SKM-1 (cell line): ENCODE data around the gene TPBGL.

Source experiments
- DNase-seq: peaks from one replicate; lab custom pipeline; 2025; ENCODE audit not compliant: unreplicated experiment; lab: John Stamatoyannopoulos, UW

The TPBGL gene

DNA sequence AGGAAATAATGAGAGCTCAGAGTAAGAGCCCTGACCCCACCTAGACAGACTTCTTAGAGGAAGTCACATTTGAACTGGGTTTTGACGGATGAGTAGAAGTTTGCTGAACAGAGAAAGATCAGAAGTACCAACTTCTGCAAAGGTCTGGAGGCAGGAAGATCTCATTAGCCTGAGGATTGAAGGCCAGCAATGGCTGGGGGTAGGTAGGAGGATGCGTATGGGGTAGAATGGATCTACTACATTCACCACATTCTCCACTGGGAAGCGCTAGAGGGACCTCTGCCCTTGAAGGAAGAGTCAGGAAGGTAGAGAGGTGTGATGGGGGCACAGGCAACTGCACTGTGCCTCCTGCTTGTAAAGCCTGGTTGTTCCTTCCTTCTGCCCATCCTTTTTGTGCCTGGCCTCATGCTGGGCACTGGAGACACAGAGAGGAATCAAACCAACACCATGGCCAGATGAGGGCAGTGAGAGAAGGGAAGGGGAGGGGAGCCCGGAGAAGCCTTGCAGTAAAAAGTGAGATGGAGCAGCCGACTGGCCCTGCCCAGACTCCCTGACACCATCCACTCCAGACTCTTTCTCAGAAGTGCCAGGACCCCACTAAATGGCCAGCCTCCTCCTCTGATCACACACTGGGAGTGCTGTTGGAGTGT, 4.9 kb downstream of the TPBGL start:
- no peak for DNase-seq

DNA sequence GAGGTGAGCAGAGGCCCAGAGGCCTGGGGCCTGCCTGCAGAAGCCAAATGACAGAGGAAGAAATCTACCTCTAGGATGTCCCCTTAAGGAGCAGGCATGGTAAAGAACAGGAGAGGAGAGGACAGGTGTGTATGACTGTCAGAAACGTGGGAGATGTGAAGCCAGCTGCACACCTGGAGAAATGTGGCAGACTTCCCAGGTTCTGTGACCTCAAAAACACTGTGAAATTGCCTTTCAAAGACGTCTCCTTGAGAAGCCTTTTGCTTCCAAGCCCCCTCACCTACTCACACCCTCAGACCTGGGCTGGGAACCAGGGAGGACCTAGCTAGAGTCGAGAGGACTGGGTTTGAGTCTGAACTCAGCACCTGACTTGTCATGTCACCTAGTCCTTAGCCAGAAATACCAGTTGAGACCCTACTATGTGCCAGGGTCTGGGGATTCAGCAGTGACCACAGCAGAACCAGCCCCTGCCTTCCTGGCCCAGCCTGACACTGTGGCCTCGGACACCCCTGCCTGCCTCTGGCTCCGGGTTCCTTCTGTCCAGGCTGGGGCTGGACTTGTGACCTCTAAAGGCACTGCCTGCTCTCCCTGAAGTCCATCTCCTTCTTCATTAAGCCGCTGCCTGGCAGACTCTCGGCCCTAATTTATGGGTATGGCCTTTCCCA, 5.6 kb downstream of the TPBGL start:
- no peak for DNase-seq

DNA sequence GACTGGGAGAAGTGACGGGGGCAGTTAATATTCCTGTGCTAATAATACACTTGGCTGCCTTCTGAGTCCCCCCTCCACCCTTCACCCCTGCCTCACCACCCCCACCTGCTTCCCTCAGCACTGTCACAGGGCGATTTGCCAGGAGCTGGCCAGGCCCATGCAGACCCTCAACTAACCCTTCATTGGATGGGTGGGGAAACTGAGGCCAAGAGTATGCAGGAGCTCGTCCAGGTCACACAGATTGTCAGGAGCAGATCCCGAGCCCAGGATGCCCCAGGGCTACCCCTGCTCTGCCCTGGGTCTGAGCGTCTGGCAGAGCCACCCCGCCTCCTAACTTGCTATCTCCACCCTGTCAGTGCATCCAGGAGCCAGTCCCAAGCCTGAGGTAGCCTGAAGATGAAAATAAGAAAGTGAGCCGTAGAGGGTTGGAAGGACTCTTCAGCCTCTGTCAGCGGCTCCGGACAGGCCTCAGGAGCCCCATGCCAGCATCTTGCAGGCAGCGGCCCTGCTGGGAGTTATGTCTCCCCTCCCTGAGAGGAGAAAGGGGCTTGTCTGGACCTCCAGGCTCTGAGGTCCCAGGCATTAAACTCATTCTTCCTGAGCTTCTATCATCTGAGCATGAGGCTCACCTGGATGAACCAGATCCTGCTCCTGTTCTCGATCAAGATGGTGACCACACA, 6.2 kb downstream of the TPBGL start:
- no peak for DNase-seq

DNA sequence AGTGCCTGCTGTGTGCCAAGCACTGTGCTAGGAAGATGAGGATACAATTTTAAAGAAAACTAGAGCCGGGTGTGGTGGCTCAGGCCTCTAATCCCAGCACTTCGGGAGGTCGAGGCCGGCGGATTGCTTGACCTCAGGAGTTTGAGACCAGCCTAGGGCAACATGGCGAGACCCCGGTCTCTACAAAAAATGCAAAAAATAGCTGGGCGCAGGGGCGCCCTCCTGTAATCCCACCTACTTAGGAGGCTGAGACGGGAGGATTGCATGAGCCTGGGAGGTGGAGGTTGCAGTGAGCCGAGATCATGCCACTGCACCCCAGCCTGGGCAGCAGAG, 8.3 kb downstream of the TPBGL start:
- no peak for DNase-seq

DNA sequence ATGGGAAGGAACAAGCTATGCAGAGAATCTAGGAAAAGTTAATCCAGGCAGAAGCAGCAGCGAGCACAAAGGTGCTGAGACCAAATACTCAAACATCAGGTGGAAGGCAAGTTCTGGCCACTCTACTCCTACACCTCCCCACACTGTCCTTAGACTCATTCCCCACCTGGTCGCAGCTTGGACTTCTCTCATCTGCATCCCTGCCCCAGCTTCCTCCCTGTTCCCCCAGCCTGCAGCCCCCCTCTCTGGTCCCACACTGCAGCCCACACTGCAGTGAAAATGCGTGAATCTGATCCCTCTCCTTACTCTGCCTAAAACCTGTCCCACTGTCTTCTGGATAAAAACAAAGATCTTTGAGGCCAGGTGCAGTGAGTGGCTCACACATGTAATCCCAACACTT, 9.1 kb downstream of the TPBGL start:
- no peak for DNase-seq

DNA sequence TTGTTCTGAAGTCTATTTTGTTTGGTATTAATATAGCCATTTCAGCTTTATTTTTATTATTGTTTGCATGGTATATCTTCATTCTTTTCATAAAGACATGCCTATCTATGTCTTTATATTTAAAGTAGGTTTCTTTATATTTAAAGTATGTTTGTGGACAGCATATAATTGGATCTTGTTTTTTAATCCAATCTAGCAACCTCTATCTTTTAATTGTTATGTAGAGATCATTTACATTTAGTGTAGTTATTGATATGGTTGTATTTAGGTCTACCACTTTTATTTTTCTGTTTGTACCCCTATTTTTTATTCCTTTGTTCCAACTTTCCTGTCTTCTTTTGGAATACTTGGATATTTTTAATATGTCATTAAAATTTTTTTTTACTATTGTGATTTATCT, 13.8 kb downstream of the TPBGL start:
- no peak for DNase-seq

DNA sequence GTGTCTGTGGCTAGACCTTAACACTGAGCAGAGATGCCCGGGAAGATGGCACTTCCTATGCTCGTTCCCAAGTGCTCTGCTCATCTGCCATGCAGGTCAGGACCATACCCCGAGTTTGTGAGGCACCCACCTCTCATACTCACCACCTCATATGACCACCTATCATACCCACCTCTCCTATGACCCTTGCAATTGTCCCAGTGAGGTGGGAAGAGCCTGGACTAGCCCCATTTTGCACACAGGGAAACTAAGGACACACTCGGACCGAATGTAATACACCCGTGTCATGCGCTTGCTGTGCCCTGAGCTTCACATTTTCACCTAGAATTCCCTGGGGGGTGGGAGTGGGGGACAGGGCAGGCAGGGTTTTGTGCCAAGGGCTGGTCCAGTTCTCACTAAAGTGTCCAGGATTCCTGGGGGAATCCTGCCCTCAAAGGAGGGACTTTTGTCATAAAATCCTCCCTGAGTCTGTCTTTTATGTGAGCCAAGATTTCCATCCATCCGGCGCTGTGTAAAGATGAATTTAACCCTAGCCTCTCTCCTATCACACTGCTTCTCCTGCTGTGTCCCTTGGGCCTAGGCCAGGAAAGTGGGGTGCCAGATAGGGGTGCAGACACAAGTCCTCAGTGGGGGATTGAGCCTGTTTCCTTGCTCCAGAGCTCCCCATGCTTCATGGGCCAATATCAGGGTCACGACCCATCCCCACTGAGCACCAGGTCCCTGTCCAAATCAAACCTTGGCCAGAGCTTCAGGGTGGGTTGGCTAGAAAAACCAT, 20.0 kb downstream of the TPBGL start:
- DNase-seq: no peak

DNA sequence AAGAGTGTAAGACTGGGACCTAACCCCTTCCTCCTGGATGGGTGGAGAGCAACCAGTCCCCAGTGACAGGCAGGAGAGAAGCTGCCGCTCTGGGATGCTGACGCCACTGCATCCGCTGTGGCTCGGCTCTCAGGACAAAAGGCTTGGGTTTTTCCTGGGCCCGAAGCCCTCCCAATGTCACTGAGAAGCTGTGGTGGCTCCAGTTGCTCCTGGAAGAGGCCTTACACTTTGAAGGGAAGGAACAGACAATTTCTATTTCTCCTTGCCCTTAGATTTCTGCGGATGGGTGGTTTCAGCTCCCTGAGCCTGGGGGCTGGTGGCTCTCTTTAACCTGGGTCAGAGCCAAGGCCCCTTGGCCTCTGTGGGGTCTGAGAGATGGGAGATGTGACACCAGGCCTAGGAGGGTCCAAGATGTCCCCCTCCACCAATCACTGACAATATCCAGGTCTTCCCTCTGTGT, 21.4 kb downstream of the TPBGL start:
- DNase-seq: no peak

DNA sequence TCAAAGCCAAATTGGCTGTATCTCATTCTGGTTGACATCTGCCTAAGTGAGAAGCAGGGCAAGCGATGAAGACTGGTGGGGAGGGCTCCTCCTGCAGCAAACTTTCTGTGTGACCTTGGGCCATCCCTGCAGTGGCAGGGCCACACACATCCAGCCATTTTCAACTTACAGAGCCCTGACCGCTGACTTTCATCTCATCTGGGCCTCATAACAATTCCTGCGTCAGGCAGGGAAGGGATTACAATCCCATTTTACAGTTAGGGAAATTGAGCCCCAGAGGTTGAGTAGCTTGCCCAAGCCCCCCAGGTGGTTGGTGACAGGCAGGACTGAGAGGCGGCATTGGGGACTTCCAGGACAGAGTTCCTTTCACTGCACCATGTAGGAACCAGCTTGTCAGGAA, 21.9 kb downstream of the TPBGL start:
- DNase-seq: no peak

DNA sequence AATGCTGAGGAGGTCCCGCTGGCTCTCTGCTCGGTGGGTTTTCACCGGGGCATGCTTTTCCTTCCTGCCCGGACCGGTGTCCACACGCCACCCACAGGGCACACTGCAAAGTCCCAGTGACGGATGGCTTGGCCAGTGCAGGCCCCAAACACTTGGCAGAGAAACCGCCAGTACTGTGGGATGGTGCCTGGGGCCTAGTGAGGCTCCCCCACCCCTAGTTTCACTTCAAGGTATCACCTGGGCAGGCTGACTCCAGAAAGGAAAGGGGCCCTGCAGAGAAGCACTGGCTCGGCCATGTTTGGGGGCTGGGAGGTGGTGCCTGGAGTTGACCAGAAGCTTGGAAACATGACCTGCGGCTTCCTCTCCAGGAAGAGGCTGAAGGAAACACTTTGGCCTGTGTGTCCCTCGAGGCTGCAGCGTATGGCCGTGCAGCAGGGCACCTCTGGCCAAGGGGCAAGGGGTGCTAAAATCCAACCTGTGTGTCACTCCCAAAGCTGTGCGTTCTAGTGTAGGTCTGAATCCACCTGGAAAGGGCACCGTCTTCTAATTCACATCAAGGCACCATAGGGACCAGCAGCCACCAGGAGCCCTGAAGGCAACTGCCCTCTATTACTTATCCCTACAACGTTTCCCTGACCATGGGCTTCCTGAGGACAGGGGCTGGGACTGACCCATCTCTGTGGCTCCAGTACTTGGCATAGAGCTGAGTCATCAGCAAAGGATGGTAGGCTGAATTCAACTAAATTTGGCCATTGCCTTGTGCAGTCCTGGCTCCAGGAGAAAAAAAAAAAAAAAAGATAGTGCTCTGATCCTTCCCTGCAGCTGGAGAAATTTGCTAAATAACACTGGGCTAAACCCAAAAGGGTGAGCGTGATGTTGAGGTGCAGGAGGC, 22.6 kb downstream of the TPBGL start:
- DNase-seq: no peak

DNA sequence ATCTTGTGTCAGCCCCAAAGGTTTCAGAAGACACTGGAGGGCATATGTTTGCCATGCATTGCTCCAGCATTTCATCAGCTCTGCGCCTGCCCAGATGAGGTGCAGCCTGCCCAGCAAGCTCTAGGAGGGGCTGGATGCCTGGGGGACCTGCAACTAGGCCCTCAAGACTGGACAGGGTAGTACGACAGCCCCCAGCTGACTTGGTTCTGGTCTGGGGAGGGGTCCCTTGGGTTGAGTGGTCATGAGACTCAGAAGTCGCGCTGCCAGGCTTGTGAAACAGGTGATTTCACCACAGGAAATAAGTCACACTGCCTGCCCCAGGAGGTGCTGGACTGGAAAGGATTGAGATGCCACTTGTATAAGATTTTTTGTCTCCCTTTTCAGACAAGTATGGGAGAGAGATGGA, 23.4 kb downstream of the TPBGL start:
- DNase-seq: no peak

DNA sequence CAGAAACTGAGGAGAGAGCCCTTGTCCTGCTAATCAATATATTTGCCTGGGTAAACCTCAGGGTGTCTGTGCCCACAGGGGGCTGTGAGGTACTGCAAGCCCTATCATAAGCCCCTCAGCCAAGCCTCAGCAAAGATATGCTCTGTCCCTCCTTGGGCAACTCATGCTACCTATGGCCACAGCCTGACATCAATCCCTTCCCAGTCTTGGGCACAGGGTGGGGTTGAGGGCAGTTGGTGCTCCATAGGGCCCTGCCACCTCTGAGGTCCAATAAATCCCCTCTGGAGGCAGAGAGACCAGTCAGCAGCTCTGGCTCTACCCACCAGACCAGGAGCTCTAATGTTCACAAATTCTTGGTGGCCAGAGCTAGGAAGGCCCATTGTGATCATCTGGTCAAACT, 23.8 kb downstream of the TPBGL start:
- no peak for DNase-seq

DNA sequence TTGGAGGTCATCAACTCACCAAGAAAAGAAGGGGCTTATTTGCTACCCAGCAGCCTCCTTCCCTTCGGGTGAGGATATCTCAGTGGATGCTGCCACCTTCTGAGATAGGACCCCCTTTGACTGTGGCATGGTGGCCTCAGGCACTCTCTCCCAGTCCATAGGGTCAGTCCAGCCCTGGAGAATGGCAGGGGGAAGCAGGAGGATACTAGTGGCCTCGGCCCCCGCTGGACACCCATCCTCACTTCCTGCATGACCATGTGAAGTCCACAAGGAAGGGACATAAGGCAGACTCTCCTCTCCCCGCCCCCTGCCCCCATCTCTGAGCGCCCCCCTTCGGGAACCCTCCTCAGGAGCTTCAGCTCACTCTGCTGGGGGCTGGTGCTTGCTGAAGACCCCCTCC, 24.4 kb downstream of the TPBGL start:
- DNase-seq: no peak

DNA sequence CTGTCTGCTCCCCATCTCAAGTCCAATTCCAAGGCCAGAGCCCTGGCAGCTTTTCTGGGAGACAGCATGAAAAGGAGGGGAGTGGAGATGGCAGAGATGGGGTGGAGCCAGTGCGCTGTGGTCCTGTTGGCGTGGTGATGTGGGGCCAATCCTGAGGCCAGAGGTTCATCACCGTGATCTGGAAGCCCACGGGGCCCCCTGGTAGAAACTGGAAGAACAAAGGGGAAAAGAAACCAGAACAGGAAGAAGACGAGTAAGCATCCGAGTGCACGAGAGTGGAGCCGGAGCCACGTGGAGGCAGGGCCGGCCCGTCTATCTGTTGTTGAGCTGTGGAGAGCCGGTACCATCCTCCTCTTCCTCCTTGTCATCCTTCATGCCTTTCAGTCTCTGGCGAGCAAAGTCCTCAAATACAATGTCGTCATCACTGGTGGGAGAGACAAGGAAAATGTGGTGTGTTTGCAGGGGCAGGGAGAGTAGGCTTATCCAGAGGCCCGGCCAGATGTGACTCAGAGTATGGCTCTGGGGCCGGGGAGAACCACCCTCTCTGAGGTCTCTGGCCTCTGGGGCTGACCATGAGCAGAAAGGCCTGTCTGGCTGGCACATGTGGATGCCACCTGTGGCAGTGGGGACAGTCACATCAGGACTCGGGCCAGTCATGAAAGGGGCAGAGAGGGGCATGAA, 25.4 kb downstream of the TPBGL start:
- no peak for DNase-seq

DNA sequence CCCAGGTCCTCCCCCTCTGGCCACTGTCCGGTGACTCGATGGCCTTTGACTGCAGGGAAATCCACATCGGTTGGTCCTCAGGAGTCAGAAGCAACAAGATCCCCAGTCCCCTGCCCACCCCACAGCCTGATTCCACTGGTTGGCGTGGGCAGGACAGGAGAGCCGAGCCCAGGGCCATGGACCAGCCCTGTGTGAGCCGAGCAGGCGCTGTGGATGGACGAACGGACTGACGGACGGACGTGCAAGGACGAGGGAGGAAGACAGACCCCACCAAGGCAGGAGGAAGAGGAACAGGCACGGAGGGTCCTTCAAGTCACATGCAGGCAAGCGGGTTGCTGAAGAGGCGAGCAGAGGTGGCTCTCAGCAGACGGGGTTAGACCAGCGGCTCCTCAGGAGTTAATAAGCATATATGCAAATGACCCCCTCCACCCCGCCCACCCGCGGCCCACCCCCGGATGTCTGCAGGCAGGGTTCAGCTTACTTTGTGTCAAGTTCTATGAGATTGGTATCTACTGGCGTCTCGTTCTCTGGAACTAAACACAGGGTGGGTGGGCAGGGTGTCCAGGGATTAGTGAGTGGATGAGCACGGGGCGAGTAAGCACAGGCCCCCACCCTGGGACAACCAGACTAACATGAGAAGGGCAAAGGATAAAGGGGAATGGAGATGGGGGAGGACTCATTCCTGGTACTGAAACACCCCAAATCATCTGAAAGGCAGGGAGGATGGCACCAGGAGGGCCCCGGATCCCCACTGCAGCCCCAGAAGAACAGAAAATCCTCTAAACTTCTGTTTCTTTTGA, 26.8 kb downstream of the TPBGL start:
- DNase-seq: no peak

DNA sequence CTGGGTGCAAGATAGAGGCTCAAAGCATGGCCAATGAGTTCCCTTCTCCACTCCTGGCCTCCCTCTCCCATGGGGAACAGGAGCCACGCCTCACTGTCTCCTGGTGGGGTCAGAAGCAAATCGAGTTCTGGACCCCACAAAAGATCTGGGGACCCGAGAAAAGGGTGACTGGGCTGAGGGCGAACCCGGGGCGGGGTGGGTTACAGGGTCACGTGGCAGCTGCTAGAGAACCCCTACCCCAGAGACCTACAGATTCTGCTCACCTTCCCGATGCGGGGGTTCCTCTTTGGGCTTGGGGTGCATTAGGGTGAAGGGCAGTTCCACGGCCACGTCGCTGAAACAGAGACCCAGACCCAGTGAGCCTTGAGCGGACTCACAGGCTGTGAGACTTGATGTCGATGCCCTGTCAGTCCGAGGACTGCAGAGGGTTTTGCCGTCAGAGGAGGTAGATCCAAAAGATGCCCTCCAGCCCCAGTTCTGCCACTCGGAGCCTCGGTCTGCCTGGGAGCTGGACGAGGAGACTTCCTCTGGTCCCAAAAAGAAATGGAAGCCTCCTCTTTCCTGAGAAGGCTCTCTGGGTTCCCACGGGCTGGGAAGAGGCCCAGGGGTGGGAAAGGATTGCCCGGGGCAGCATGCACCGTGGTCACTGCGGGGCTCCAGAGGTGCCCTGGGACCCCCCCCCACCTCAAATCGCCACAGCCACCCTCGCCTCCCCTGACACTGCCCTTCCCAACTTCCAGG, 28.2 kb downstream of the TPBGL start:
- DNase-seq: no peak

DNA sequence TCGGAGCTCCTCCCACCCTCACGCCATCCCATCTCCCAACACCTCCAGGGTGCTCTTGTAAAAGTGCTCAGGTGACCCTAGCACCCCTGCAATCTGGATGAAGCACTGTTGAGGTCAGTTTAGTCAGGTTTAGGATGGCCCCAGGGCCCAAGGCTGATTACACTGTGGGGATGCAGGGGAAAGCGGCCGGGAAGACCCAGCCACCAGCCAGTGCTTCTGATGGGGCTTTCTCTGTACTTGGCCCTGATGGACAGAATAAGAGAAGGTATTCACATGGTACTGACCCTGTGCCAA, 28.7 kb downstream of the TPBGL start:
- no peak for DNase-seq

DNA sequence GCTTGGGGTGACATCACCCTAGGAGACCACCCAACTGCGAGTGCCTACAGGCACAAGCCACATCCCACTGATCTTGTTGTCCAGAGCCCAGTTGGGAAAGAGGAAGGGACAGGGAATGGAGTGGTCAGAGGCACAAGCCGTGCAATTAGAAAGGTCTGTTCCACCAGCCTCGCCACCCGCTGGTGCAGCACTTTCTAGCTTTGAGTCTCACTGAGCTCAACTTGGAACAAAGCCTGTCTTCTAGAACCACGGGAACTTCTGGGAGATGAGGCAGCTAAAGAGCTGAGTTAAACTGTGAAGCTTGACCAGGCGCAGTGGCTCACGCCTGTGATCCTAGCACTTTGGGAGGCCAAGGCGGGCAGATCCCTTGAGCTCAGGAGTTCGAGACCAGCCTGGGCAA, 29.3 kb downstream of the TPBGL start:
- no peak for DNase-seq

DNA sequence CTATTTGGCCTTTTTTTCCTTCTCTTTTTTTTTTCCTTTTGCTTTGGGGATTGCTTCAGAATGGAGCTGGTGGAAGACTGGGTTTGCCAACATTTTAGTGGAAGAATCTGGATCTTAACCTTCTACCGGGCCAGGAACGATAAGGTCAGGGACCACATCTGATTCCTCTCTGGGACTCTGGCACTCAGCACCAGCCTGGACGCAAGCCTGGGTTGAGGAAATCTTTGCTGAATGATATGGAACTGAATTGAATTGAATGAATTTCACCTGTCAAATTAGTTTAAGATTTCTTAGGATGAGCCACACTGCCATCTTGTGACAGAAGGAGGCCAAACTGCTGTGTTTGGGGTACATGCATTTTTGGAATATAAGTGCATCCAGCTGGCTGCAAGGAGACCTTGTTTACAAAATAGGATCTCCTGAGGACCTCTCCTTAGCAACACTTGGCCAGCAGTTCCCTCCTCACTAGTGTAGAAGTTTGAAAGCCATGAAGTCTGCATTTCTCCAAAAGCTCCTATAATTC, 30.4 kb downstream of the TPBGL start:
- no peak for DNase-seq
